TTC549 (cell line): Measurements from ENCODE around the gene FOXC2.
A peak's percentile ranks its signal among the peaks of the same experiment; 100 is the strongest.

Experiments
- FAIRE-seq: peaks from 2 replicates; lab custom pipeline; 2012; peaks lifted over from hg19 to GRCh38; lab: Jason Lieb, UNC

The FOXC2 gene

GRCh38 chr16:86558355-86559193, 8.1 kb upstream of the FOXC2 start:
- no peak for FAIRE-seq

- no peak for FAIRE-seq
Measured at GRCh38 chr16:86559802-86560305, 6.8 kb upstream of the FOXC2 start.

- no peak for FAIRE-seq
Measured at GRCh38 chr16:86562356-86562755, 4.3 kb upstream of the FOXC2 start.

GRCh38 chr16:86563469-86564345, 2.9 kb upstream of the FOXC2 start:
- FAIRE-seq, result peak; percentile 73

GRCh38 chr16:86565181-86565631, 1.4 kb upstream of the FOXC2 start:
- no peak for FAIRE-seq

GRCh38 chr16:86565644-86566511, 751 bp upstream of the FOXC2 start:
- no peak for FAIRE-seq

- no peak for FAIRE-seq
Measured at GRCh38 chr16:86566966-86567700, 504 bp downstream of the FOXC2 start.

GRCh38 chr16:86567701-86568581, 1.3 kb downstream of the FOXC2 start:
- no peak for FAIRE-seq

GRCh38 chr16:86568677-86569623, 2.3 kb downstream of the FOXC2 start:
- FAIRE-seq, result no peak

- no peak for FAIRE-seq
Measured at GRCh38 chr16:86569701-86570447, 3.2 kb downstream of the FOXC2 start.

GRCh38 chr16:86570558-86571529, 4.2 kb downstream of the FOXC2 start:
- no peak for FAIRE-seq

- FAIRE-seq, result no peak
Measured at GRCh38 chr16:86571530-86571915, 4.9 kb downstream of the FOXC2 start.

- no peak for FAIRE-seq
Measured at GRCh38 chr16:86572041-86572521, 5.5 kb downstream of the FOXC2 start.

GRCh38 chr16:86572606-86573005, 6.0 kb downstream of the FOXC2 start:
- FAIRE-seq, result no peak

GRCh38 chr16:86573215-86573614, 6.6 kb downstream of the FOXC2 start:
- no peak for FAIRE-seq

GRCh38 chr16:86573646-86574508, 7.2 kb downstream of the FOXC2 start:
- FAIRE-seq, result no peak
